ENCODE data around the gene INVS.
A peak's percentile ranks its signal among the peaks of the same experiment; 100 is the strongest.

Gene INVS

GRCh38 chr9:100150214-100150613, 51.2 kb downstream of the INVS start:
- DNase-seq (ENCODE audit: insufficient read length, low spot score): no peak
- TF ChIP-seq CTCF (IDR thresholded peaks at IDR 0.05; ENCODE audit: insufficient read depth, missing control alignments): no peak
- FAIRE-seq: no peak

GRCh38 chr9:100160021-100160420, 61.0 kb downstream of the INVS start:
- FAIRE-seq (no peak), DNase-seq (ENCODE audit: insufficient read length, low spot score) (no peak)
- TF ChIP-seq CTCF (IDR thresholded peaks at IDR 0.05; ENCODE audit: insufficient read depth, missing control alignments): no peak

- FAIRE-seq (no peak), DNase-seq (ENCODE audit: insufficient read length, low spot score) (no peak)
- no peak for TF ChIP-seq CTCF (IDR thresholded peaks at IDR 0.05; ENCODE audit: insufficient read depth, missing control alignments)
These were observed 68.1 kb downstream of the INVS start for GRCh38 chr9:100167176-100167575.

GRCh38 chr9:100167915-100168654, 69.0 kb downstream of the INVS start:
- peak; percentile 91 for FAIRE-seq
- no peak for DNase-seq (ENCODE audit: insufficient read length, low spot score)
- no peak for TF ChIP-seq CTCF (IDR thresholded peaks at IDR 0.05; ENCODE audit: insufficient read depth, missing control alignments)

- no peak for TF ChIP-seq CTCF (IDR thresholded peaks at IDR 0.05; ENCODE audit: insufficient read depth, missing control alignments)
- DNase-seq (ENCODE audit: insufficient read length, low spot score) (no peak), FAIRE-seq (no peak)
These were observed 71.0 kb downstream of the INVS start for GRCh38 chr9:100170085-100170484.

DNA sequence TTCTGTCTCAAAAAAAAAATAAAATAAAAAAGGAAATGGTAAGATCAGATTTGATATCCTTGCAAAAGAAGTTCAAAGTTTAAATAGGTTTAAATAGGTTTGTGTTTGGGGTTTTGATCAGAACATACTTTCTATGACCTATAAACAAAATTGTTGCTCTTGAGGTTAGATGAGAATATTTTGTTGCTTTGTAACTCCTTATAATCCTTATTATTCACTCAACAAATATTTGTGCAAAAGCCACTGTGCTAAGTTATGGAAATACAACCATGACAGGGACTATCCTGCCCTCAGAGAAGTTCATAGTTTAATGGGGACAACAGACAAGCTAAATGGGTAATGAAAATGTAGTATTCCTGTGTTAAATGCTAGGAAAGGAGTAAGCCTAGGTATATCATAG, 71.5 kb downstream of the INVS start:
- DNase-seq (ENCODE audit: insufficient read length, low spot score) (no peak), FAIRE-seq (no peak)
- TF ChIP-seq CTCF (IDR thresholded peaks at IDR 0.05; ENCODE audit: insufficient read depth, missing control alignments): no peak

- TF ChIP-seq CTCF (IDR thresholded peaks at IDR 0.05; ENCODE audit: insufficient read depth, missing control alignments): no peak
- no peak for FAIRE-seq
These were observed 87.3 kb downstream of the INVS start for GRCh38 chr9:100186356-100186755.

More at GRCh38 chr9:100186356-100186755, 87.3 kb downstream of the INVS start:
- no peak for DNase-seq (ENCODE audit: insufficient read length, low spot score)

All from D721Med (cell line).